GM06990 (cell line): ENCODE data around the gene CDKL5.

Experiments used
- DNase-seq: peaks from one replicate; pipeline ENCODE4 v3.0.0-alpha.2; 2011; ENCODE audit not compliant: insufficient read length; ENCODE audit errors: extremely low read depth
- H3K27me3 ChIP-seq: replicated peaks from 2 replicates; pipeline ENCODE4 v1.6.0; 2011; ENCODE audit warnings: low read length; ENCODE audit not compliant: control insufficient read depth, insufficient read depth
- H3K36me3 ChIP-seq: 2 replicates; pipeline ENCODE4 v1.5.1; 2011; ENCODE audit warnings: low read length; ENCODE audit not compliant: control insufficient read depth, insufficient read depth
- H3K4me3 ChIP-seq: replicated peaks from 2 replicates; pipeline ENCODE4 v1.5.1; 2011; ENCODE audit warnings: low read depth, mild to moderate bottlenecking, control low read depth, low read length
- TF ChIP-seq, protein P1 (sequence below): IDR thresholded peaks from 2 replicates; pipeline ENCODE4 v1.5.1; 2011; ENCODE audit warnings: low read length, control low read depth, mild to moderate bottlenecking, inconsistent platforms; ENCODE audit not compliant: insufficient read depth, poor library complexity, severe bottlenecking

Gene CDKL5

DNA sequence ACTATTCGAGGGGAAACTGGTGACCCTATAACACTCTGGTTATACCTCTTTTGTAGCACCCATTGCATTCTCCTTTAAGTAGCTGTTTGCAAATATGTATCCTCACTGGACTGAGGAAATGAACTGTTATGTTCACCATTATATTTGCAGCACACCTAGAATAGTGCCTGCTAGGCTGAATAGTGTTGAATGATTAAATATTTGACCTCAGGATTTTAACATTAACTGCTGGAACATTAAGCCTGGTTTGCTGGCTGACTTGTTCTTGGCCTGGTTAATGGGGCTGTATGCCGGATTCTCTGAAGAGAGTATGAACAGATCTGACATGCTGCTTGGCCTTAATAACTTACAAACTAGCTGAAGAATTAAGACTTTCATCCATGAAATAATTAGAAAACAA is 166.4 kb downstream of the CDKL5 start:
- DNase-seq: no peak
- H3K4me3 ChIP-seq: no peak overlapping the region
- TF ChIP-seq, protein P1, sequence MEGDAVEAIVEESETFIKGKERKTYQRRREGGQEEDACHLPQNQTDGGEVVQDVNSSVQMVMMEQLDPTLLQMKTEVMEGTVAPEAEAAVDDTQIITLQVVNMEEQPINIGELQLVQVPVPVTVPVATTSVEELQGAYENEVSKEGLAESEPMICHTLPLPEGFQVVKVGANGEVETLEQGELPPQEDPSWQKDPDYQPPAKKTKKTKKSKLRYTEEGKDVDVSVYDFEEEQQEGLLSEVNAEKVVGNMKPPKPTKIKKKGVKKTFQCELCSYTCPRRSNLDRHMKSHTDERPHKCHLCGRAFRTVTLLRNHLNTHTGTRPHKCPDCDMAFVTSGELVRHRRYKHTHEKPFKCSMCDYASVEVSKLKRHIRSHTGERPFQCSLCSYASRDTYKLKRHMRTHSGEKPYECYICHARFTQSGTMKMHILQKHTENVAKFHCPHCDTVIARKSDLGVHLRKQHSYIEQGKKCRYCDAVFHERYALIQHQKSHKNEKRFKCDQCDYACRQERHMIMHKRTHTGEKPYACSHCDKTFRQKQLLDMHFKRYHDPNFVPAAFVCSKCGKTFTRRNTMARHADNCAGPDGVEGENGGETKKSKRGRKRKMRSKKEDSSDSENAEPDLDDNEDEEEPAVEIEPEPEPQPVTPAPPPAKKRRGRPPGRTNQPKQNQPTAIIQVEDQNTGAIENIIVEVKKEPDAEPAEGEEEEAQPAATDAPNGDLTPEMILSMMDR: no peak
- no peaks in the 10 kb centered on the region for H3K36me3 ChIP-seq
- H3K27me3 ChIP-seq: no peaks in the 10 kb centered on the region

DNA sequence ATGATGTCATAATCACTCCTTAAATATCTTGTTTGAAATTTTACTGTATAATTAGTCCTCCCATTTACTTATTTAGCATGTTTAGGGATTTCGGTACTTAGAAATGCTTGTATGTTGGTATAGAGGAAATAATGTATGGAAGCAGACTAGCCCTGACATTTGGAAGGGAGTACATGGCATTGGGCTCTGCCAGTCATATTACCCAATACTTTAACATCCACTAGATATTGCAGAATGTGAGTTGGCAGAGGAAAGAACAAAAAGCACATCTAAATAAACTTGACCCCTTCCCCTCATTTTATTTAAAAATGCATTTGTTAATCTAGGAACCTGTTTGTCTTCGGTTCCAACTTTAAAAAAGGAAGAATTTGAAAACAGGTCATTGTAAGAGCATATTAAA is 168.7 kb downstream of the CDKL5 start:
- TF ChIP-seq, protein P1: no peak
- no peak overlapping the region for H3K4me3 ChIP-seq
- no peaks in the 10 kb centered on the region for H3K27me3 ChIP-seq
- no peak for DNase-seq
- no peaks in the 10 kb centered on the region for H3K36me3 ChIP-seq

DNA sequence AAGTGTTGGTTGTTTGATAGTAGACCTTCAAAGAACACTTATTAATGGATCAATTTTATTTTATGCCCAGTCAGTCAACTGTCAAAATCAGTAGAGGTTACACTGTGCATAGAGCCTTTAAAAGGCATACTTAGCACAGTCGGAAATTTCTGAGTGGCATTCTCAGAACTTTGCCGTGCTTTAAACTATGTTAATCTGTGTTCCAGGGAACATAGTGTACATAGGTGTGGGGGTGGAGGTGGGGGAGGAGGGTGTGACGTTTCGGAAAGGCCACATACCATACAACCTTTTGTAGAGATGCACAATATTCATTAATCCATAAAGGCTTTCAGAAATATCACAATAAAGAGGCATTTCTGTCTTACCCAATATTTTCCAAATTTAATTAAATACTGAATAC is 170.7 kb downstream of the CDKL5 start:
- no peaks in the 10 kb centered on the region for H3K36me3 ChIP-seq
- no peak for DNase-seq
- TF ChIP-seq, protein P1: no peak
- H3K27me3 ChIP-seq: no peaks in the 10 kb centered on the region
- H3K4me3 ChIP-seq: no peak overlapping the region

DNA sequence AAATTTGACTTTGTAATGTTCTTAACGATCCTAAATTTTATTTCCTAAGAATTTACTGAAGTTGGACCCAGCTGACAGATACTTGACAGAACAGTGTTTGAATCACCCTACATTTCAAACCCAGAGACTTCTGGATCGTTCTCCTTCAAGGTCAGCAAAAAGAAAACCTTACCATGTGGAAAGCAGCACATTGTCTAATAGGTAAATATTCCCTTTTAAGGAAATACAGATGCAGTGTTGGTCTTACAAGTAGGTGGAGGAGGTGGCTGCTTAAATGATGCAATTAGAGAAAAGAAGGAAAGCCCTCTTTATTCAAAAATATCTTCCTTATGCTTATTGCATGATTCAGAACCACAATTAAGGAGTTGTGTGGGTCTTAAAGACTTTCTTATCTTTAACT is 173.0 kb downstream of the CDKL5 start:
- Histone ChIP-seq H3K27me3 (peaks cover 1% of the 10 kb centered on the region; the same call in 1 of the 2 replicates), H3K36me3 (no peaks in the 10 kb centered on the region; the same call in 1 of the 2 replicates), H3K4me3 (no peak overlapping the region)
- DNase-seq: no peak
- TF ChIP-seq, protein P1: no peak

DNA sequence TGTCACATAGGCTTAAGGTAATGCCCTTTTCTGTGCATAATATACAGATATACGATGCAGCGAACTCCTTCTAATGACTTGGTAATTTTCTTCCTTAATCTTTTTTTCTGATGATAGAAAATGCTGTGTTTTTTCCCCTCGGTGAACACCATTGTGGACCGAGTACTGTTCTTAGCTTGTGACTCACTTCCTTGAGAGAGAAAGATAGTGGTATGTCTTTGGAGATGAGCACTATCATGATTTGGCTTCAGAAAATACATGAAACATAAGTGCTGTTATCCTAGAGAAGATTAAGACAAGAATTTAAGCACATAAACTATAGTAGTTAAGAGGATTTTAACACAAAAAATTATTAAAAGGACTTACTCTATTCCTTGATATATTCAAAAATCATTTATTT is 182.6 kb downstream of the CDKL5 start:
- no peak for DNase-seq
- H3K27me3 ChIP-seq: no peaks in the 10 kb centered on the region
- H3K36me3 ChIP-seq: no peaks in the 10 kb centered on the region; the same call in 1 of the 2 replicates
- H3K4me3 ChIP-seq: no peak overlapping the region
- TF ChIP-seq, protein P1: no peak

DNA sequence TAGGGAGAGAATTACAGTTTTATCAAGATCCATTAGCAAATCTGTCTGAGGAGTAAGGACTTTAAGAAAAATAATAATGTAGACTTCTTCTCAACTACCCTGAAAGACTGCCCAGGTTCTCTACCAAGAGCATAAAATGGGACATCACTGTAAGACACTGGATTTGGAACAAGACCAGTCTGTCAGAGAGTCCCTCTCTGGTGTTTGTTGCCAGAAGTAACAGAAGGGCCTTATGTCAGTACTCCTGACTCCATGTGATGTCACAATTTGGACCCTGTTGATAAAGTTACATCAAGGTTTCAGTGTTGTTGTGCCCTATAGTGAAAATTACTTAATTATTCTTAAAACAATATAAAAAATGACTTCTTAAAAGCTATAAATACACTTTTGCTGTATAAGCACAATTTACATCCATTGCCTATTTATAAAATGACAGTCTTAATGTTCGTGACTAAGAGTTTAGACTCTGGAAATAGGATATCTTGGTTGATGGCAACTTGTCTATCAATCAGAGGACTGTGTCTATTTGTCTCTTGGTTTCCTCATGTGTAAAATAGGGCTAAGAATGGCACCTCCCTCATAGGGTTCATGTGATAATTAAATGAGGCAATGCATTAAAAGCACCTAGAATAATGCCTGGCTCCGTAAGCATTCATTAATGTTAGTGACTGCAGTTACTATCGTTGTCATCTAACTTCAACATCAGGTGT is 188.7 kb downstream of the CDKL5 start:
- no peak for DNase-seq

More for the DNA sequence above, 188.7 kb downstream of the CDKL5 start:
- TF ChIP-seq, protein P1: no peak
- Histone ChIP-seq H3K4me3 (no peak overlapping the region), H3K27me3 (no peaks in the 10 kb centered on the region), H3K36me3 (no peaks in the 10 kb centered on the region; the same call in 1 of the 2 replicates)
